ENCODE measurements around the gene ACTRT2. TPM values are rescaled to one million over a fixed set of nuclear protein-coding genes. Genes with fewer than 3 reads are reported as not detected.
A peak's percentile ranks its signal among the peaks of the same experiment; 100 is the strongest.

The ACTRT2 gene
- total RNA-seq, 4 donors from 2014 or later = not detected

DNA sequence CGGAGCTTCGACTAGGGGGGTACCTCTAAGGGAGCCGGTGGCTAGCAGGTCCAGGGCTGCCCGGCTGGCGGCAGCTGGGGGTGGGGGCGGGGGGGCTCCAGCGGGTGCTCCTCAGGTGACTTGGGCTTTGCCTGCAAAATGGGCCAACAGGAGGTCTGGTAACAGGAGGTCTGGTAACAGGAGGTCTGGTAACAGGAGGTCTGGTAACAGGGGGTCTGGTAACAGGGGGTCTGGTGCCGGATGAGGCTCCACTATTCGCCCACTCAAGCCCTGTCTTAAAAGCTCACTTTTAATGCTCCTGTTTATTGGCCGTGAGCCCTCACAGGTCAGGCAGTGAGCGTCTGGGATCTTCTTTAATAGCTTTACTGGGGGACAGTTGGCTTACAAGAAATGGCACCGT is 40.4 kb upstream of the ACTRT2 start:
- H3K9me3 ChIP-seq = no peaks in the 10 kb centered on the region
- DNase-seq (ENCODE audit: low spot score in 2 of 2) = no peak
- no peaks in the 10 kb centered on the region for H3K27me3 ChIP-seq
- TF ChIP-seq EP300 (IDR thresholded peaks at IDR 0.05) (no peak), POLR2A (IDR thresholded peaks at IDR 0.05) (no peak)
- TF ChIP-seq, protein P1, sequence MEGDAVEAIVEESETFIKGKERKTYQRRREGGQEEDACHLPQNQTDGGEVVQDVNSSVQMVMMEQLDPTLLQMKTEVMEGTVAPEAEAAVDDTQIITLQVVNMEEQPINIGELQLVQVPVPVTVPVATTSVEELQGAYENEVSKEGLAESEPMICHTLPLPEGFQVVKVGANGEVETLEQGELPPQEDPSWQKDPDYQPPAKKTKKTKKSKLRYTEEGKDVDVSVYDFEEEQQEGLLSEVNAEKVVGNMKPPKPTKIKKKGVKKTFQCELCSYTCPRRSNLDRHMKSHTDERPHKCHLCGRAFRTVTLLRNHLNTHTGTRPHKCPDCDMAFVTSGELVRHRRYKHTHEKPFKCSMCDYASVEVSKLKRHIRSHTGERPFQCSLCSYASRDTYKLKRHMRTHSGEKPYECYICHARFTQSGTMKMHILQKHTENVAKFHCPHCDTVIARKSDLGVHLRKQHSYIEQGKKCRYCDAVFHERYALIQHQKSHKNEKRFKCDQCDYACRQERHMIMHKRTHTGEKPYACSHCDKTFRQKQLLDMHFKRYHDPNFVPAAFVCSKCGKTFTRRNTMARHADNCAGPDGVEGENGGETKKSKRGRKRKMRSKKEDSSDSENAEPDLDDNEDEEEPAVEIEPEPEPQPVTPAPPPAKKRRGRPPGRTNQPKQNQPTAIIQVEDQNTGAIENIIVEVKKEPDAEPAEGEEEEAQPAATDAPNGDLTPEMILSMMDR (IDR thresholded peaks at IDR 0.05) = no peak
- WGBS, 2 donors = 72 to 79% methylated on average over 12 of the region's 12 CpGs
- no peak overlapping the region for H3K4me3 ChIP-seq
- no peaks in the 10 kb centered on the region for H3K36me3 ChIP-seq
- H3K27ac ChIP-seq = no peak overlapping the region
- H3K4me1 ChIP-seq = peaks cover 0 to 34% (median 3%) of the 10 kb centered on the region in 4 donors

DNA sequence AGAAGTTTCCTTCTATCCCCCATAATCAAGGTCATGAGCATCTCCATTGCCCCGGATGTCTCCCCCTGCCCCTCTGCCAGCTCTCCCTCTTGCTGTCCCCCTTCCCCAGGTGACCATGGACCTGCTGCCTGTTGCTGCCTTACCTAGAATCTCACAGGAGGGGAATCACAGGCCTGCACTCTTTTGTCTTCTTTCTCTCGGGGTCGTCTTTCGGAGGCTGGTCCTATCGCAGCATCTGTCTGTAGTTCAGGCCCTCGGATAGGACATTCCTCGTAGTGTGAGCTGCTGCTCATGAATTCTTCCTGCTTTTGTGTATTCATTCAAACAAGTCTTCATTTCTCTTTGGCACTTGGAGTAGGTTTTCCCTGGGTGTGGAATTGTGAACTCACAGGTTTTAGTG is 39.9 kb upstream of the ACTRT2 start:
- no peak overlapping the region for H3K27ac ChIP-seq
- 41 to 49% methylated on average over 7 of the region's 7 CpGs for WGBS, 2 donors
- no peak for DNase-seq (ENCODE audit: low spot score in 2 of 2)
- H3K36me3 ChIP-seq = no peaks in the 10 kb centered on the region
- H3K27me3 ChIP-seq = no peaks in the 10 kb centered on the region
- no peak overlapping the region for H3K4me3 ChIP-seq
- peaks cover 0 to 30% (median 3%) of the 10 kb centered on the region in 4 donors for H3K4me1 ChIP-seq
- TF ChIP-seq POLR2A (IDR thresholded peaks at IDR 0.05) (no peak), EP300 (IDR thresholded peaks at IDR 0.05) (no peak)
- TF ChIP-seq, protein P1 (IDR thresholded peaks at IDR 0.05) = no peak
- no peaks in the 10 kb centered on the region for H3K9me3 ChIP-seq

DNA sequence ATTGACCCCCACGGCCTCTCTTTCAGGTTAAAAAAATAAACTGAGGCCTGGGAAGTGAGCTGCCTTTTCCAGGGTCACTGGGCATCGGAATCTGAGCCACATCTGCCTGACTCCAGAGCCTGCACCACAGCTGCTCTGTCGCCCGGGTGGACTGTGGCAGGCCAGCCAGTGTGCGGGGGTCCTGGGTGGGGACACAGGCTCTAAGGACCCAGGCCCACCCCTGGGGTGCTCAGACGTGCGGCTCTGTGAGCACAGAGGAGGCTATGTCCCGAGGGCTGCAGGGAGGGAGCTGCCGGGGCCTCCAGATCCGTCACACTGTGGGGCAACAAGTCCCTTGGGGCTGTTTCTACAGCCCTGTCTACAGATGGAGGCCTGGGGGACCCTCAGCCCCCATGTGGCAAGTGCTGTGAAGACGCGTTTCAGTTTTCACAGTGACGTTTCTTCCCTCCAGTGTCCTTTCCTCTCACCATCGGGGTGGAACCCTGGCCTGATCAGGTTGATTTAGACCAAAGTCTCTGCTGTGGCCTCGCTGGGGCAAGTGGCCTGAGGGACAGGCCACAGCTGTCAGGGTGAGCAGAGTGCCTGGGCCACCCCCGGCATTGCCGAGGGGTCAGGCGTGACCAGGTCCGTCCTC is 39.2 kb upstream of the ACTRT2 start:
- no peak for DNase-seq (ENCODE audit: low spot score in 2 of 2)
- Histone ChIP-seq H3K36me3 (no peaks in the 10 kb centered on the region), H3K4me3 (no peak overlapping the region), H3K27ac (peak overlapping the region in 2 of 4 donors; percentile 82 to 86), H3K4me1 (peaks cover 0 to 30% (median 3%) of the 10 kb centered on the region in 4 donors), H3K27me3 (no peaks in the 10 kb centered on the region), H3K9me3 (no peaks in the 10 kb centered on the region)
- no peak for TF ChIP-seq POLR2A (IDR thresholded peaks at IDR 0.05)
- WGBS, 2 donors = 82 to 86% methylated on average over 18 of the region's 19 CpGs

DNA sequence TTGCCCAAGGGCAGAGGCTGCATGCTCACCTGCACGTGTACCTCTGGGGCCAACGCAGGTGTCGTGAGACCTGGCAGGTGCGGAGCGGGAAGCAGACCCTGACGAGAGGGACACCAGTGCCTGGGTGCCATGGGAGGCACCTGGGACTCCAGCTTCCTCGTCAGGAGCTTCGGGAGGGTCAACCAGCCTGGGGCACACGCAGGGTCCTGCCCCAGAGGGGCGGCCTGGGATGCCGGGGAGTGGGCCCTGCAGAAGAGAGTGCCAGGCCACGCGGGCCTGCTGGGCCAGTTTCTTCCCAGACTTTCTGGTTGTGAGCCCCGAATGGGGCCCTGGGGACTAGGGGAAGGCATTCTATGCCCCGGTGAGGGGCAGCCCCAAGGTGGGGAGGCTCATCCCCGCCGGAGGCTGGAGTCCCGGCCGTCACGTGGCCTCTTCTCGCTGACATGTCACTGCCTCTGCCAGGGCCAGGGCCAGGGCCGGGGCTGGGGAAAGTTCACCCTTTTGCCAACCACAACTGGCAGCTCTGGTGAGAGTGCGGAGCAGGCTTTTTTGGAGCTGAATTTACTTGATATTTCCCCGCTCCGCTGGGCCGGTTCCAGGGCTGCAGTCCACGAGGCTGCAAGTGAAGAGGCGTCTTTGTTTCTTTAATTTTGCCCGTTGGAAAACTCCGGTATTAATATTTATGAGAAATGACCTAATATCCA is 38.5 kb upstream of the ACTRT2 start:
- Histone ChIP-seq H3K4me1 (peaks cover 0 to 30% (median 3%) of the 10 kb centered on the region in 4 donors), H3K36me3 (no peaks in the 10 kb centered on the region), H3K4me3 (no peak overlapping the region), H3K27ac (peak overlapping the region in 3 of 4 donors; percentile 49 to 86 (median 82)), H3K9me3 (no peaks in the 10 kb centered on the region), H3K27me3 (no peaks in the 10 kb centered on the region)
- no peak for DNase-seq (ENCODE audit: low spot score in 2 of 2)
- TF ChIP-seq POLR2A (IDR thresholded peaks at IDR 0.05) (no peak), EP300 (IDR thresholded peaks at IDR 0.05) (peak in 1 of 2 donors; percentile 22)
- WGBS, 2 donors = 66 to 75% methylated on average over 24 to 25 of the region's 30 CpGs

DNA sequence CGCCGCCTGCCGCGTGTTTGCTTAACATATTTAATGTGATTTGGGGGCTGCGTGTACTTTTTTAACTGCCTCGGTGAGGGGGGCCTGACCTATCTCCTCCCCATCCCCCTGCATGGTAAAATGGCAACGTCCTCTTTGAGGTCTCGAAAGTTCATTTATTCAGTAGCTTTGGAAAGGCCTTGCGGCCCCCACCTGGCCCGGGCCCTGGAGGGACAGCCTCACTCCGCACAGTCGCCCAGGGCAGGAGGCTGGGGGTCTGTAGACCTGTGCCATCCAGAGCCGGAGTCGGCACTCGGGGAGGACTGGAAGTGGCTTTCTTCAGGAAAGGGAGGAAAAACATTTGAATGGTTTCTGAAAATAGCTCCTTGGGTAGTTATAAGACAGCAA is 38.0 kb upstream of the ACTRT2 start:
- H3K27ac ChIP-seq = peak overlapping the region in 3 of 4 donors; percentile 29 to 86 (median 82)
- H3K9me3 ChIP-seq = no peaks in the 10 kb centered on the region
- no peaks in the 10 kb centered on the region for H3K27me3 ChIP-seq
- DNase-seq (ENCODE audit: low spot score in 2 of 2) = no peak
- H3K4me1 ChIP-seq = peaks cover 0 to 33% (median 4%) of the 10 kb centered on the region in 4 donors
- no peak overlapping the region for H3K4me3 ChIP-seq
- TF ChIP-seq, protein P1 (IDR thresholded peaks at IDR 0.05) = no peak
- TF ChIP-seq POLR2A (IDR thresholded peaks at IDR 0.05) (no peak), EP300 (IDR thresholded peaks at IDR 0.05) (no peak)
- WGBS, 2 donors = 51 to 54% methylated on average over 15 of the region's 15 CpGs
- no peaks in the 10 kb centered on the region for H3K36me3 ChIP-seq
